Hepatic stellate cell (primary cell): Measurements from ENCODE around the gene ACCSL.
A peak's percentile ranks its signal among the peaks of the same experiment; 100 is the strongest.

ENCODE experiments used
- DNase-seq: peaks from one replicate; pipeline ENCODE4 v3.0.0; 2011; ENCODE audit warnings: low spot score

Gene ACCSL

GRCh38 chr11:44065161-44065661 lies 17.4 kb downstream of the ACCSL start:
- DNase-seq: no peak

- DNase-seq: peak; percentile 91
Observed at GRCh38 chr11:44065841-44066731, 18.3 kb downstream of the ACCSL start, which contains the start of gene ACCS. Gene ACCS, plus strand, starts transcription at chr11:44066270. Its CDS starts 1,358 bp downstream, at chr11:44067628.

GRCh38 chr11:44066732-44067141 lies 19.0 kb downstream of the ACCSL start:
- DNase-seq: peak; percentile 70

- DNase-seq: no peak
Observed at GRCh38 chr11:44067266-44067665, 19.5 kb downstream of the ACCSL start.

- no peak for DNase-seq
Observed at GRCh38 chr11:44068180-44068579, 20.4 kb downstream of the ACCSL start.

GRCh38 chr11:44071157-44071556 lies 23.4 kb downstream of the ACCSL start:
- DNase-seq: no peak

- DNase-seq: no peak
Observed at GRCh38 chr11:44072757-44073658, 25.2 kb downstream of the ACCSL start.

- DNase-seq: no peak
Observed at GRCh38 chr11:44078794-44079193, 31.0 kb downstream of the ACCSL start.

GRCh38 chr11:44079376-44079775 lies 31.6 kb downstream of the ACCSL start:
- no peak for DNase-seq

GRCh38 chr11:44080951-44081350 lies 33.2 kb downstream of the ACCSL start:
- no peak for DNase-seq

GRCh38 chr11:44082645-44083044 lies 34.9 kb downstream of the ACCSL start:
- DNase-seq: no peak

GRCh38 chr11:44083433-44083832 lies 35.7 kb downstream of the ACCSL start:
- no peak for DNase-seq

- DNase-seq: no peak
Observed at GRCh38 chr11:44083906-44084305, 36.1 kb downstream of the ACCSL start.

- DNase-seq: no peak
Observed at GRCh38 chr11:44085330-44085729, 37.5 kb downstream of the ACCSL start.

- DNase-seq: no peak
Observed at GRCh38 chr11:44088377-44088776, 40.6 kb downstream of the ACCSL start.

- no peak for DNase-seq
Observed at GRCh38 chr11:44088871-44089270, 41.1 kb downstream of the ACCSL start.

- DNase-seq: no peak
Observed at GRCh38 chr11:44090539-44090938, 42.8 kb downstream of the ACCSL start.

- peak; percentile 69 for DNase-seq
Observed at GRCh38 chr11:44094260-44094868, 46.6 kb downstream of the ACCSL start.

GRCh38 chr11:44095506-44096359 lies 48.0 kb downstream of the ACCSL start, which contains the start of gene EXT2:
Gene EXT2, plus strand, starts transcription at chr11:44095678. Its CDS starts 12,035 bp downstream, at chr11:44107713.
- DNase-seq: peak; percentile 95

GRCh38 chr11:44096360-44097185 lies 48.8 kb downstream of the ACCSL start:
- DNase-seq: peak; percentile 17
